Measurements from ENCODE around the gene TCF7L1. TPM values are rescaled to one million over a fixed set of nuclear protein-coding genes. Genes with fewer than 3 reads are reported as not detected.
A peak's percentile ranks its signal among the peaks of the same experiment; 100 is the strongest.

The TCF7L1 gene
- total RNA-seq, 4 donors from 2014 or later = 0.26 to 37.1 (median 5.4) TPM

GRCh38 chr2:85244828-85245227 lies 111.6 kb downstream of the TCF7L1 start:
- Histone ChIP-seq H3K27ac (no peak overlapping the region), H3K36me3 (no peaks in the 10 kb centered on the region), H3K4me3 (no peak overlapping the region), H3K27me3 (no peaks in the 10 kb centered on the region), H3K9me3 (no peaks in the 10 kb centered on the region), H3K4me1 (peaks cover 3 to 23% of the 10 kb centered on the region in 2 donors)
- intact Hi-C loops (cut with DNase I; ENCODE audit: low total_unique reads) = no loop called here
- TF ChIP-seq CTCF (IDR thresholded peaks at IDR 0.05) = no peak
- TF ChIP-seq POLR2A (IDR thresholded peaks at IDR 0.05) = no peak
- no peak for DNase-seq

GRCh38 chr2:85245891-85246290 lies 112.7 kb downstream of the TCF7L1 start:
- no peaks in the 10 kb centered on the region for H3K9me3 ChIP-seq
- H3K27me3 ChIP-seq = no peaks in the 10 kb centered on the region
- DNase-seq = no peak
- H3K4me1 ChIP-seq = peaks cover 7 to 23% of the 10 kb centered on the region in 2 donors
- TF ChIP-seq CTCF (IDR thresholded peaks at IDR 0.05) = no peak
- no peak for TF ChIP-seq POLR2A (IDR thresholded peaks at IDR 0.05)
- intact Hi-C loops (cut with DNase I; ENCODE audit: low total_unique reads) = no loop called here
- H3K36me3 ChIP-seq = no peaks in the 10 kb centered on the region
- H3K4me3 ChIP-seq = no peak overlapping the region
- no peak overlapping the region for H3K27ac ChIP-seq

- no peak overlapping the region for H3K4me3 ChIP-seq
- TF ChIP-seq POLR2A (IDR thresholded peaks at IDR 0.05) = no peak
- no peak for TF ChIP-seq CTCF (IDR thresholded peaks at IDR 0.05)
- no peak for DNase-seq
- no peaks in the 10 kb centered on the region for H3K9me3 ChIP-seq
- H3K27ac ChIP-seq = no peak overlapping the region
- intact Hi-C loops (cut with DNase I; ENCODE audit: low total_unique reads) = no loop called here
- peaks cover 7 to 23% of the 10 kb centered on the region in 2 donors for H3K4me1 ChIP-seq
- H3K36me3 ChIP-seq = no peaks in the 10 kb centered on the region
- no peaks in the 10 kb centered on the region for H3K27me3 ChIP-seq
These were observed 113.2 kb downstream of the TCF7L1 start for GRCh38 chr2:85246348-85246747.

GRCh38 chr2:85247610-85248009 lies 114.4 kb downstream of the TCF7L1 start:
- H3K9me3 ChIP-seq = no peaks in the 10 kb centered on the region
- no peak overlapping the region for H3K4me3 ChIP-seq
- peaks cover 7 to 23% of the 10 kb centered on the region in 2 donors for H3K4me1 ChIP-seq
- TF ChIP-seq POLR2A (IDR thresholded peaks at IDR 0.05) (no peak), CTCF (IDR thresholded peaks at IDR 0.05) (no peak)
- peak overlapping the region in 1 of 2 donors; percentile 2 for H3K27ac ChIP-seq
- intact Hi-C loops (cut with DNase I; ENCODE audit: low total_unique reads) = no loop called here
- DNase-seq = no peak
- H3K36me3 ChIP-seq = no peaks in the 10 kb centered on the region
- H3K27me3 ChIP-seq = no peaks in the 10 kb centered on the region

- DNase-seq = peak in 1 of 2 donors; percentile 59
- H3K4me3 ChIP-seq = no peak overlapping the region
- no peaks in the 10 kb centered on the region for H3K9me3 ChIP-seq
- intact Hi-C loops (cut with DNase I; ENCODE audit: low total_unique reads) = no loop called here
- TF ChIP-seq CTCF (IDR thresholded peaks at IDR 0.05) (no peak), POLR2A (IDR thresholded peaks at IDR 0.05) (no peak)
- no peaks in the 10 kb centered on the region for H3K36me3 ChIP-seq
- H3K27ac ChIP-seq = peak overlapping the region; percentile 64 to 79
- peaks cover 7 to 23% of the 10 kb centered on the region in 2 donors for H3K4me1 ChIP-seq
- no peaks in the 10 kb centered on the region for H3K27me3 ChIP-seq
These were observed 115.7 kb downstream of the TCF7L1 start for GRCh38 chr2:85248773-85249509.

All from uterus (tissue), 4 donors.